ENCODE measurements around the gene CERS2. TPM values are rescaled to one million over a fixed set of nuclear protein-coding genes. Genes with fewer than 3 reads are reported as not detected.
A peak's percentile ranks its signal among the peaks of the same experiment; 100 is the strongest.

Gene CERS2
- total and polyA plus RNA-seq, 2 of the 8 experiments (the other 6 are each of a cell fraction or from before 2014, with no cell fraction given) = 216 to 237 TPM

DNA sequence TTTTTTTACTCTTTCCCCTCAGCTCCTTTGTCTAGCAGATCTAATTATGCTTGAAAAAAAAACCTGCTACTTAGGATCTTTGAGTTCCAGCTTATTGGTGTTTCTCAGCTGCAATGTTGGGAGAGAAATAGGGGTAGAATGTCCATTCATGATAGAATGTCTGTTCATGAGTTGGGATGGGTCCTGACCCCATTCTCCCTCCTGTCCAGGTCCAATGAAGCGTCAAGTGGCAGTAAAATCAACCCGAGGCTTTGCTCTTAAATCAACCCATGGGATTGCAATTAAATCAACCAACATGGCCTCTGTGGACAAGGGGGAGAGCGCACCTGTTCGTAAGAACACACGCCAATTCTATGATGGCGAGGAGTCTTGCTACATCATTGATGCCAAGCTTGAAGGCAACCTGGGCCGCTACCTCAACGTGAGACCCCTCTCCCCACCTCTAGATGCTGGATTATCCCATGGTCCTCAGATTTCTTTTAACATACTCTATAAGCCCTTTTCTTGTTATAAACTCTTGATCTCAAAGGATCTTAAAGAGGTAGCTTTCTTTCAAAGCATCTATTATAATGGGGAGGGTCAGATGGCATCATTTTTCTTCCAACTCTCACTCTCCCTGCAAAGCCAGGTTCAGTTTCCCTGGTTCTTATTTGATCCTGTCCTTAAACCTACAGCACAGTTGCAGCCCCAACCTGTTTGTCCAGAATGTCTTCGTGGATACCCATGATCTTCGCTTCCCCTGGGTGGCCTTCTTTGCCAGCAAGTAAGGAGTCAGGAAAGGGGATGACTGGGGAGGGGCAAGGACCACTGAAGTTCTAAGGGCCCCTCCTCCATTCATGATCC is 11.1 kb downstream of the CERS2 start:
- CTCF ChIA-PET (ENCODE audit: partially characterized antibody) = interaction anchor here (0.8 to 4.9 kb wide), 8 partner anchors 12 to 43 kb away, joined by 3 to 27 read pairs (median 4); partner anchors contain the start of gene MINDY1

More for the DNA sequence above, 11.1 kb downstream of the CERS2 start:
- Histone ChIP-seq H3K9ac (replicated peaks in 1 of 4; ENCODE audit: extremely low read depth in 1 of 4, low read depth in 3 of 4, low read length in 3 of 4) (no peak overlapping the region), H4K20me1 (replicated peaks in 1 of 2; ENCODE audit: control insufficient read depth in 1 of 2, insufficient read depth in 2 of 2, low read length in 2 of 2) (peaks cover 2 to 5% of the 10 kb centered on the region in 2 experiments), H3K14ac (ENCODE audit: insufficient read length) (no peak overlapping the region), H3K27me3 (replicated peaks in 1 of 4; ENCODE audit: control insufficient read depth in 3 of 4, extremely low read depth in 1 of 4, insufficient read depth in 3 of 4, low read length in 3 of 4) (no peaks in the 10 kb centered on the region), H4K5ac (ENCODE audit: insufficient read length, low read depth, low read length) (no peak overlapping the region), H3K56ac (replicated peaks; ENCODE audit: insufficient read length, low read depth, low read length) (no peak overlapping the region), H3K23ac (ENCODE audit: insufficient read length) (no peak overlapping the region), H3K9me3 (ENCODE audit: insufficient read depth in 2 of 2, low read depth in 1 of 2, low read length in 1 of 2) (no peaks in the 10 kb centered on the region; a peak in 1 of 4 replicates), H2AK5ac (ENCODE audit: low read depth, low read length) (no peak overlapping the region), H3K79me2 (ENCODE audit: control insufficient read depth in 1 of 2, insufficient read depth in 2 of 2, low read length in 2 of 2) (0 out of 4 replicates have a peak, but pooled peaks cover 0 to 2% of the 10 kb centered on the region in 2 experiments), H4K91ac (replicated peaks; ENCODE audit: insufficient read length, low read length) (no peak overlapping the region), H2BK12ac (ENCODE audit: low read depth, low read length) (no peak overlapping the region), H3K27ac (ENCODE audit: low read depth, low read length) (no peak overlapping the region; the same call in 1 of the 2 replicates), H3K79me1 (ENCODE audit: low read depth, low read length) (no peaks in the 10 kb centered on the region), H3K4me3 (ENCODE audit: extremely low read depth in 1 of 4, insufficient read depth in 2 of 4, low read depth in 3 of 4, low read length in 4 of 4) (no peak overlapping the region), H3K23me2 (ENCODE audit: low read depth, low read length) (no peaks in the 10 kb centered on the region), H3K4me2 (ENCODE audit: insufficient read depth in 1 of 2, low read depth in 2 of 2, low read length in 2 of 2) (no peak overlapping the region), H3K18ac (ENCODE audit: extremely low read depth, low read length) (no peak overlapping the region), H2AFZ (ENCODE audit: low read length) (no peak overlapping the region), H3K36me3 (ENCODE audit: control insufficient read depth in 2 of 4, insufficient read depth in 4 of 4, low read length in 3 of 4) (peaks cover 34 to 93% (median 81%) of the 10 kb centered on the region in 4 experiments), H3K4me1 (replicated peaks in 1 of 4; ENCODE audit: control insufficient read depth in 3 of 4, insufficient read depth in 4 of 4, low read length in 3 of 4) (peaks cover 0 to 4% (median 2%) of the 10 kb centered on the region in 4 experiments; a peak in 1 of 7 replicates), H2BK5ac (ENCODE audit: low read depth, low read length) (no peak overlapping the region), H2BK20ac (ENCODE audit: low read length) (no peak overlapping the region), H2BK120ac (replicated peaks; ENCODE audit: low read depth, low read length) (no peak overlapping the region), H4K8ac (ENCODE audit: extremely low read depth, insufficient read depth, low read length) (no peak overlapping the region; the same call in 1 of the 2 replicates), H3K4ac (replicated peaks; ENCODE audit: insufficient read length, low read depth, low read length) (no peak overlapping the region), H2BK15ac (ENCODE audit: low read length) (no peak overlapping the region)
- no peak for DNase-seq (ENCODE audit: low read depth in 1 of 2, low spot score in 2 of 2)
- no peak for FAIRE-seq
- POLR2A ChIA-PET (ENCODE audit: partially characterized antibody) = interaction anchor here (0.6 to 10.1 kb wide), 12 partner anchors 7 to 346 kb away, joined by 3 to 126 read pairs (median 6); partner anchors contain the start of genes ANXA9, CERS2 and MINDY1
- no peak for TF ChIP-seq SP1 (IDR thresholded peaks at IDR 0.05; ENCODE audit: low read depth, low read length)
- TF ChIP-seq TBP (IDR thresholded peaks at IDR 0.05; ENCODE audit: low read depth, low read length) = no peak
- no peak for TF ChIP-seq BACH1 (IDR thresholded peaks at IDR 0.05; ENCODE audit: low read length)
- TF ChIP-seq SUZ12 (IDR thresholded peaks at IDR 0.05; ENCODE audit: low read length) = no peak
- TF ChIP-seq POLR2A (IDR thresholded peaks at IDR 0.05; ENCODE audit: control extremely low read depth in 1 of 2, low read depth in 2 of 2, low read length in 2 of 2) = peak in 1 of 2 experiments; percentile 68; a peak in 2 of 3 replicates
- peak; percentile 52 for TF ChIP-seq POLR2AphosphoS5 (IDR thresholded peaks at IDR 0.05; ENCODE audit: low read depth, low read length)
- TF ChIP-seq TCF12 (IDR thresholded peaks at IDR 0.05; ENCODE audit: low read depth, low read length) = no peak
- TF ChIP-seq SAP30 (IDR thresholded peaks at IDR 0.05; ENCODE audit: insufficient read depth, insufficient replicate concordance, low read length) = no peak
- WGBS, 2 experiments (ENCODE audit: extremely low coverage in 1 of 2, insufficient coverage in 1 of 2, insufficient read length in 1 of 2, insufficient replicate concordance in 2 of 2, low coverage in 1 of 2, low lambda C conversion rate in 2 of 2, missing lambda C conversion rate in 1 of 2) = 93% methylated on average over 10 of the region's 10 CpGs; no CpG with 5 or more reads in 1 of the 2 experiments

All from H1 (cell line).